Measurements from ENCODE around the gene POLR1E. TPM values are rescaled to one million over a fixed set of nuclear protein-coding genes. Genes with fewer than 3 reads are reported as not detected.

The POLR1E gene
- total RNA-seq, 1 donor from 2014 or later, result 12.3 TPM

DNA sequence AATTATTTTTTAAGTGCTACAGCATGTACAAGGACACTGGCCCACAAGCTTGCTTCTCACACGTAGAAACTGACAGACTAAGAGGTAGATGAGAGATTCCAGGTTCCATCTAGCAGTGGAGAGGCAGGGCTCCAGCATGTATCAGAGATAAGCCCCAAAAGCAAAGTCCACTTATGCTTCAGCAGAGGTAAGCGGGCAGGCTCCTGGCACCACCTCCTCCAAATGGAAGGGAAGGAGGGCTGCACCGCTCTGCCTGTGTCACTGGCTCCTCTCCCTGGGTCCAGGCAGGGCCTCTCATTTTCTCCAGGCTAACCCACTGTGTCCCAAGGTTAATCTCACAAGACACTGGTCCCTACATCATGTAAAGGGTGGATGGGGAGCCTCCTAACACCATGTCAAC is 47.4 kb upstream of the POLR1E start:
- TF ChIP-seq, protein P1, sequence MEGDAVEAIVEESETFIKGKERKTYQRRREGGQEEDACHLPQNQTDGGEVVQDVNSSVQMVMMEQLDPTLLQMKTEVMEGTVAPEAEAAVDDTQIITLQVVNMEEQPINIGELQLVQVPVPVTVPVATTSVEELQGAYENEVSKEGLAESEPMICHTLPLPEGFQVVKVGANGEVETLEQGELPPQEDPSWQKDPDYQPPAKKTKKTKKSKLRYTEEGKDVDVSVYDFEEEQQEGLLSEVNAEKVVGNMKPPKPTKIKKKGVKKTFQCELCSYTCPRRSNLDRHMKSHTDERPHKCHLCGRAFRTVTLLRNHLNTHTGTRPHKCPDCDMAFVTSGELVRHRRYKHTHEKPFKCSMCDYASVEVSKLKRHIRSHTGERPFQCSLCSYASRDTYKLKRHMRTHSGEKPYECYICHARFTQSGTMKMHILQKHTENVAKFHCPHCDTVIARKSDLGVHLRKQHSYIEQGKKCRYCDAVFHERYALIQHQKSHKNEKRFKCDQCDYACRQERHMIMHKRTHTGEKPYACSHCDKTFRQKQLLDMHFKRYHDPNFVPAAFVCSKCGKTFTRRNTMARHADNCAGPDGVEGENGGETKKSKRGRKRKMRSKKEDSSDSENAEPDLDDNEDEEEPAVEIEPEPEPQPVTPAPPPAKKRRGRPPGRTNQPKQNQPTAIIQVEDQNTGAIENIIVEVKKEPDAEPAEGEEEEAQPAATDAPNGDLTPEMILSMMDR (IDR thresholded peaks at IDR 0.05), result no peak
- no peak for TF ChIP-seq POLR2AphosphoS5 (IDR thresholded peaks at IDR 0.05; ENCODE audit: insufficient read depth in 1 of 2, low read depth in 1 of 2)
- no peak overlapping the region for H3K27ac ChIP-seq
- no peaks in the 10 kb centered on the region for H3K27me3 ChIP-seq
- peaks cover 0 to 63% of the 10 kb centered on the region in 2 donors for H3K36me3 ChIP-seq
- no peaks in the 10 kb centered on the region for H3K9me3 ChIP-seq
- H3K4me1 ChIP-seq, result peaks cover 9% of the 10 kb centered on the region
- no peak overlapping the region for H3K4me3 ChIP-seq
- intact Hi-C loops (cut with DNase I), result no loop called here
- DNase-seq (ENCODE audit: extremely low spot score in 2 of 2), result no peak

DNA sequence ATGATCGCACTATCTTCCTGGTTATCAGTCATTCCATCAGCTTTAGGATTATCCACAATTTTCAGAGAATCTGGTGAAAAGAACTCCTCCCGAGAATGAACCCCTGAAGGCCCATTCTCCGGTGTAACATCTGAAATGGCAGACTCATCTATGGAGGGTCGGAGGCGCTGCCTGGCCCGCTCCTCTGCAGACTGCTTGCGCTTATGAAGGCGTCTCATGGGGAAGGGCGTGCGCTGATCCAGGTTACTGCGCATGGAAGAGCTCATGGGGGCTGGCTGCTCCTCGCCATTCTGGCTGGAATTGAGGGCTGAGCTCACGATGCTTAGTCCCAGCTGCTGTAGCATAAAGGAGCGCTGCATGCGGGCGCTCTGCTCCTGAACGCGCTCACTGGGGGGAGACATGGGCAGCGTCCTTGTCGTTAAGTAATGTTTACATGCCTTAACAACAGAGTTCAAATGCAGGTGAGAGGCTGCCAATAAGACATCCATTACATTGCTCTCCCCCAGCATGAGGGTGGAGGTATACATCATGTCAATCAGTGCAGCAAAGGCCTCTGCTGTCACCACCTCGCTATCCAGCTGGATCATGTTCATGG is 43.9 kb upstream of the POLR1E start:
- H3K27ac ChIP-seq, result no peak overlapping the region
- H3K9me3 ChIP-seq, result no peaks in the 10 kb centered on the region
- no peak for DNase-seq (ENCODE audit: extremely low spot score in 2 of 2)
- no peaks in the 10 kb centered on the region for H3K4me1 ChIP-seq
- no peaks in the 10 kb centered on the region for H3K27me3 ChIP-seq
- intact Hi-C loops (cut with DNase I), result no loop called here
- no peak for TF ChIP-seq POLR2A (IDR thresholded peaks at IDR 0.05)
- TF ChIP-seq, protein P1 (IDR thresholded peaks at IDR 0.05), result no peak
- peaks cover 0 to 51% of the 10 kb centered on the region in 2 donors for H3K36me3 ChIP-seq
- H3K4me3 ChIP-seq, result no peak overlapping the region

DNA sequence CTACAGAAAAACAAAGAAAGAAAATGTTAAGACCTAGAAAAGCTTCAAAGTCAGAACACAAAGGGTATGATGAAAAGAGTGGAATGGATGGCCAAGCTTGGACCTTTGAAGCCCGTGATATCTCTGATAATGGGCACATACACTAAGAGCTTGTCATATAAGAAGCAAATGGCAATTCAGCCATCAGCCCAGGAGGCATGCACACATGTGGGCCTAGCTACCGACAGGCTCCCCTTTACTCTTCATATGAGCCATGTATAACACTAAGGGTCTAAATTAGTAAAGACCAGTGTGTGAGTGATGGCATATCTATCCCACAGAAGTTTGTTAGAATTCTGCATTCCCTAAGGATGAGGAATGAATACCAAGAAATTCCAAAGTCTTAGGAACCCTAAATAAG is 43.2 kb upstream of the POLR1E start:
- no peak for DNase-seq (ENCODE audit: extremely low spot score in 2 of 2)
- H3K27me3 ChIP-seq, result no peaks in the 10 kb centered on the region
- H3K4me3 ChIP-seq, result no peak overlapping the region
- H3K36me3 ChIP-seq, result peaks cover 0 to 45% of the 10 kb centered on the region in 2 donors
- no peaks in the 10 kb centered on the region for H3K9me3 ChIP-seq
- H3K4me1 ChIP-seq, result no peaks in the 10 kb centered on the region
- no peak overlapping the region for H3K27ac ChIP-seq
- intact Hi-C loops (cut with DNase I), result no loop called here
- TF ChIP-seq POLR2A (IDR thresholded peaks at IDR 0.05) (no peak), POLR2AphosphoS5 (IDR thresholded peaks at IDR 0.05; ENCODE audit: insufficient read depth in 1 of 2, low read depth in 1 of 2) (no peak)
- TF ChIP-seq, protein P1 (IDR thresholded peaks at IDR 0.05), result no peak

DNA sequence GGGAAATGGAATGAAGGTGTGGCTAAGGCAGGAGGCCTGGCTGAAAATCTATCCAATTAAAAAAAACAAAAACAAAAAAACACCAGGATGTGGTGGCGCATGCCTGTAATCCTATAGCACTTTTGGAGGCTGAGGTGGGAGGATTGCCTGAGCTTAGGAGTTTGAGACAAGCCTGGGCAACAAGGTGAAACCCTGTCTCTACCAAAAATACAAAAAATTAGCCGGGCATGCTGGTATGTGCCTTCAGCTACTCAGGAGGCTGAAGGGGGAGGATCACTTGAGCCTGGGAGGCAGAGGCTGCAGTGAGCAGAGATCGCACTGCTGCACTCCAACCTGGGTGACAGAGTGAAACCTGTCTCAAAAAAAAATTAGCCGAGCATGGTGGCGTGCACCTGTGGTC is 42.2 kb upstream of the POLR1E start:
- no peaks in the 10 kb centered on the region for H3K9me3 ChIP-seq
- no peaks in the 10 kb centered on the region for H3K4me1 ChIP-seq
- H3K27ac ChIP-seq, result no peak overlapping the region
- no peak overlapping the region for H3K4me3 ChIP-seq
- H3K27me3 ChIP-seq, result no peaks in the 10 kb centered on the region
- peaks cover 0 to 36% of the 10 kb centered on the region in 2 donors for H3K36me3 ChIP-seq
- TF ChIP-seq, protein P1 (IDR thresholded peaks at IDR 0.05), result no peak
- no peak for TF ChIP-seq POLR2A (IDR thresholded peaks at IDR 0.05)
- no peak for TF ChIP-seq POLR2AphosphoS5 (IDR thresholded peaks at IDR 0.05; ENCODE audit: insufficient read depth in 1 of 2, low read depth in 1 of 2)
- no peak for DNase-seq (ENCODE audit: extremely low spot score in 2 of 2)
- intact Hi-C loops (cut with DNase I), result no loop called here

DNA sequence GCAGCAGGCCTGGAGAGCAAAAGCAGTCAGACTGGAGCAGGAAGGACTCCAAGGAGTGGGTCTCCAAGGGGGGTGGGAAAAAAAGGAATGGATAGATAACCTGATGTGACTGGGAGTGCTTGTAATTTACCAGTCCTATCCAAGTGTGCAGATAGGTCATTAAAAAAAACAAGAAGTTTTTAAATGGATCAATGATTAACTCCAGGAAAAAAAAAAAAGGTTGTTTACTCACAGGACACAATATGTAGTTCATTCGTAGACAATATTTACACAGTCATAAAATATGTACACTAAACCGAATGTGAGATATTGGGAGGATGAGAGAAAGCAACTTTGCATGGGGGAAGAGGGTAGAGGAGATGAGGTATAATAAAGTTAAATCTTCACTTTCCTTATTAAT is 40.9 kb upstream of the POLR1E start:
- Histone ChIP-seq H3K4me1 (no peaks in the 10 kb centered on the region), H3K36me3 (peaks cover 0 to 27% of the 10 kb centered on the region in 2 donors), H3K4me3 (no peak overlapping the region), H3K27me3 (no peaks in the 10 kb centered on the region), H3K27ac (no peak overlapping the region), H3K9me3 (no peaks in the 10 kb centered on the region)
- TF ChIP-seq, protein P1 (IDR thresholded peaks at IDR 0.05), result no peak
- TF ChIP-seq POLR2A (IDR thresholded peaks at IDR 0.05), result no peak
- intact Hi-C loops (cut with DNase I), result no loop called here
- no peak for DNase-seq (ENCODE audit: extremely low spot score in 2 of 2)
